H1 (cell line): ENCODE measurements around the gene ALDH1L2. TPM values are rescaled to one million over a fixed set of nuclear protein-coding genes. Genes with fewer than 3 reads are reported as not detected.

ENCODE experiments used
- CTCF ChIA-PET: fragments of 300-600 bp; sonication (Branson Sonifier 250); formaldehyde crosslinking; loops from one replicate; lab custom pipeline; 2021; ENCODE audit not compliant: partially characterized antibody; lab: Charles Lee
- POLR2A ChIA-PET: fragments of 300-600 bp; sonication (Branson Sonifier 250); formaldehyde crosslinking; loops from one replicate; lab custom pipeline; 2021; ENCODE audit warnings: inconsistent platforms; ENCODE audit not compliant: partially characterized antibody; lab: Charles Lee
- DNase-seq, 2 experiments: peaks; one replicate each; pipeline versions ENCODE4 v3.0.0 to v3.0.0-alpha.2; 2010 to 2022; ENCODE audit warnings: low spot score in 2 of 2, low read depth in 1 of 2, mixed read lengths in 1 of 2
- FAIRE-seq: peaks from 2 replicates; lab custom pipeline; 2011; peaks lifted over from hg19 to GRCh38; lab: Jason Lieb, UNC
- H2AFZ ChIP-seq: 2 replicates; pipeline ENCODE4 v1.8.1; 2012; ENCODE audit warnings: low read length, inconsistent platforms
- H2AK5ac ChIP-seq: 2 replicates; pipeline ENCODE4 v1.6.1; 2013; ENCODE audit warnings: low read depth, low read length
- H2BK120ac ChIP-seq: replicated peaks from 2 replicates; pipeline ENCODE3; 2013; ENCODE audit warnings: low read depth, low read length, inconsistent platforms
- H2BK12ac ChIP-seq: 2 replicates; pipeline ENCODE4 v1.6.1; 2013; ENCODE audit warnings: low read depth, low read length
- H2BK15ac ChIP-seq: 2 replicates; pipeline ENCODE4 v1.6.1; 2013; ENCODE audit warnings: low read length
- H2BK20ac ChIP-seq: 2 replicates; pipeline ENCODE4 v1.6.1; 2013; ENCODE audit warnings: low read length
- H2BK5ac ChIP-seq: 2 replicates; pipeline ENCODE4 v1.6.1; 2013; ENCODE audit warnings: low read depth, low read length
- H3K14ac ChIP-seq: 2 replicates; pipeline ENCODE4 v1.6.1; 2013; ENCODE audit warnings: inconsistent platforms; ENCODE audit not compliant: insufficient read length
- H3K18ac ChIP-seq: 2 replicates; pipeline ENCODE4 v1.6.1; 2013; ENCODE audit warnings: low read length; ENCODE audit errors: extremely low read depth
- H3K23ac ChIP-seq: 2 replicates; pipeline ENCODE4 v1.6.1; 2013; ENCODE audit warnings: inconsistent platforms; ENCODE audit not compliant: insufficient read length
- H3K23me2 ChIP-seq: 2 replicates; pipeline ENCODE4 v1.6.1; 2013; ENCODE audit warnings: low read depth, low read length
- H3K27ac ChIP-seq: 2 replicates; pipeline ENCODE4 v1.6.1; 2011; ENCODE audit warnings: low read depth, low read length, inconsistent platforms
- H3K27me3 ChIP-seq, 4 experiments: replicated peaks in 1 of 4; 1 replicate in 1 of 4; 2 replicates in 3 of 4; pipeline versions ENCODE4 v1.6.1 to v1.8.1; 2011 to 2013; ENCODE audit warnings: low read length in 3 of 4, mild to moderate bottlenecking in 3 of 4, inconsistent platforms in 2 of 4, mixed read lengths in 2 of 4, moderate library complexity in 1 of 4; ENCODE audit not compliant: control insufficient read depth in 3 of 4, insufficient read depth in 3 of 4; ENCODE audit errors: extremely low read depth in 1 of 4
- H3K36me3 ChIP-seq, 4 experiments: 2 replicates each; pipeline versions ENCODE4 v1.6.1 to v1.8.1; 2011 to 2013; ENCODE audit warnings: mild to moderate bottlenecking in 4 of 4, low read length in 3 of 4, moderate library complexity in 2 of 4, control low read depth in 1 of 4, inconsistent platforms in 1 of 4; ENCODE audit not compliant: insufficient read depth in 4 of 4, control insufficient read depth in 2 of 4
- H3K4ac ChIP-seq: replicated peaks from 2 replicates; pipeline ENCODE3; 2013; ENCODE audit warnings: low read length, low read depth, mixed read lengths, inconsistent platforms; ENCODE audit not compliant: insufficient read length
- H3K4me1 ChIP-seq, 4 experiments: replicated peaks in 1 of 4; 1 replicate in 1 of 4; 2 replicates in 3 of 4; pipeline versions ENCODE4 v1.6.1 to v1.8.1; 2011 to 2013; ENCODE audit warnings: low read length in 3 of 4, inconsistent platforms in 2 of 4, mixed read lengths in 1 of 4; ENCODE audit not compliant: insufficient read depth in 4 of 4, control insufficient read depth in 3 of 4
- H3K4me2 ChIP-seq, 2 experiments: 2 replicates each; pipeline versions ENCODE4 v1.6.1 to v1.8.1; 2011 to 2013; ENCODE audit warnings: low read depth in 2 of 2, low read length in 2 of 2, control low read depth in 1 of 2, inconsistent platforms in 1 of 2, mild to moderate bottlenecking in 1 of 2; ENCODE audit not compliant: insufficient read depth in 1 of 2
- H3K4me3 ChIP-seq, 4 experiments: fragments of 200-600, 300-600 bp in 1 of 4; sonication (generic), shearing (Covaris generic), sonication (Bioruptor Twin) in 1 of 4; 2 replicates each; pipeline versions ENCODE4 v1.5.1 to v1.8.1; 2011 to 2016; ENCODE audit warnings: low read length in 4 of 4, low read depth in 3 of 4, control low read depth in 2 of 4, inconsistent platforms in 2 of 4, mild to moderate bottlenecking in 2 of 4, mixed read lengths in 1 of 4, moderate library complexity in 1 of 4; ENCODE audit not compliant: insufficient read depth in 2 of 4; ENCODE audit errors: extremely low read depth in 1 of 4
- H3K56ac ChIP-seq: replicated peaks from 2 replicates; pipeline ENCODE3; 2013; ENCODE audit warnings: low read depth, mild to moderate bottlenecking, mixed read lengths, low read length, inconsistent platforms; ENCODE audit not compliant: insufficient read length
- H3K79me1 ChIP-seq: 2 replicates; pipeline ENCODE4 v1.6.1; 2013; ENCODE audit warnings: low read depth, low read length, control low read depth
- H3K79me2 ChIP-seq, 2 experiments: 2 replicates each; pipeline versions ENCODE4 v1.6.1 to v1.8.1; 2012 to 2013; ENCODE audit warnings: low read length in 2 of 2, mild to moderate bottlenecking in 2 of 2, inconsistent platforms in 1 of 2; ENCODE audit not compliant: insufficient read depth in 2 of 2, control insufficient read depth in 1 of 2
- H3K9ac ChIP-seq, 4 experiments: replicated peaks in 1 of 4; 1 replicate in 1 of 4; 2 replicates in 3 of 4; pipeline versions ENCODE4 v1.6.1 to v1.8.1; 2011 to 2013; ENCODE audit warnings: low read depth in 3 of 4, low read length in 3 of 4, control low read depth in 2 of 4, mild to moderate bottlenecking in 2 of 4, moderate library complexity in 2 of 4, inconsistent platforms in 1 of 4; ENCODE audit errors: extremely low read depth in 1 of 4
- H3K9me3 ChIP-seq, 2 experiments: 2 replicates each; pipeline versions ENCODE4 v1.6.1 to v1.8.1; 2012 to 2013; ENCODE audit warnings: mild to moderate bottlenecking in 2 of 2, moderate library complexity in 2 of 2, control low read depth in 1 of 2, inconsistent platforms in 1 of 2, low read depth in 1 of 2, low read length in 1 of 2, mixed read lengths in 1 of 2; ENCODE audit not compliant: insufficient read depth in 2 of 2
- H4K20me1 ChIP-seq, 2 experiments: replicated peaks in 1 of 2; 2 replicates each; pipeline versions ENCODE3 to v1.8.1; 2011 to 2013; ENCODE audit warnings: inconsistent platforms in 2 of 2, low read length in 2 of 2, mild to moderate bottlenecking in 1 of 2; ENCODE audit not compliant: insufficient read depth in 2 of 2, control insufficient read depth in 1 of 2
- H4K5ac ChIP-seq: 2 replicates; pipeline ENCODE4 v1.6.1; 2013; ENCODE audit warnings: low read length, low read depth, mixed read lengths, inconsistent platforms; ENCODE audit not compliant: insufficient read length
- H4K8ac ChIP-seq: 2 replicates; pipeline ENCODE4 v1.8.0; 2013; ENCODE audit warnings: mild to moderate bottlenecking, moderate library complexity, low read length, inconsistent platforms; ENCODE audit not compliant: insufficient read depth; ENCODE audit errors: extremely low read depth
- H4K91ac ChIP-seq: replicated peaks from 2 replicates; pipeline ENCODE3; 2013; ENCODE audit warnings: low read length, mixed read lengths, inconsistent platforms; ENCODE audit not compliant: insufficient read length
- CTCF ChIP-seq, 3 experiments: IDR thresholded peaks; 1 replicate in 2 of 3; 2 replicates in 1 of 3; pipeline versions ENCODE4 v1.5.1 to v1.6.1; 2011; ENCODE audit warnings: low read length in 3 of 3, mild to moderate bottlenecking in 3 of 3, inconsistent platforms in 2 of 3, low read depth in 1 of 3, moderate library complexity in 1 of 3; ENCODE audit not compliant: insufficient read depth in 1 of 3; ENCODE audit errors: control extremely low read depth in 1 of 3
- FOSL1 ChIP-seq: IDR thresholded peaks from 2 replicates; pipeline ENCODE4 v1.6.1; 2011; ENCODE audit warnings: mild to moderate bottlenecking, low read depth, low read length, moderate library complexity; ENCODE audit not compliant: insufficient read depth
- RXRA ChIP-seq: IDR thresholded peaks from 2 replicates; pipeline ENCODE4 v1.6.1; 2011; ENCODE audit warnings: low read depth, mild to moderate bottlenecking, low read length, moderate library complexity; ENCODE audit not compliant: insufficient read depth
- TAF1 ChIP-seq: IDR thresholded peaks from 2 replicates; pipeline ENCODE4 v1.6.1; 2011; ENCODE audit warnings: mild to moderate bottlenecking, low read depth, low read length
- USF2 ChIP-seq: IDR thresholded peaks from 2 replicates; pipeline ENCODE4 v1.6.1; 2011; ENCODE audit warnings: low read length, improper control_type of control experiment
- YY1 ChIP-seq: IDR thresholded peaks from 2 replicates; pipeline ENCODE4 v1.6.1; 2011; ENCODE audit warnings: low read depth, mild to moderate bottlenecking, low read length
- WGBS, 2 experiments: shearing (Covaris generic) in 1 of 2; methylation state at CpG; one replicate each; pipeline versions ENCODE4 v1.1.6 to v1.1.7; 2013 to 2015; ENCODE audit warnings: low lambda C conversion rate in 2 of 2, mixed read lengths in 2 of 2, inconsistent platforms in 1 of 2, low coverage in 1 of 2, missing lambda C conversion rate in 1 of 2; ENCODE audit not compliant: insufficient replicate concordance in 2 of 2, insufficient coverage in 1 of 2, insufficient read length in 1 of 2; ENCODE audit errors: extremely low coverage in 1 of 2, missing lambda C conversion rate in 1 of 2; 5-methylcytosine and 5-hydroxymethylcytosine counted together
- polyA plus RNA-seq, 7 experiments: library from polyadenylated mRNA; depleted of rRNA in 3 of 7; stranded (reverse) in 5 of 7; unstranded in 2 of 7; fragments of >200 nt in 5 of 7; fragments of 200-250 nt in 2 of 7; gene quantifications; 1 replicate in 5 of 7; 2 replicates in 1 of 7; 4 replicates in 1 of 7; pipeline versions ENCODE4 v1.2.1 to v1.2.3, GENCODE V29; 2011 to 2013; ENCODE audit warnings: missing spikeins in 2 of 7, mixed read lengths in 2 of 7
- total RNA-seq: library from RNA; stranded (reverse); fragmentation: NEBNext Ultra II Directional; extraction: Animal tissue kit (Norgen Biotek cat#: 25700); gene quantifications from 2 replicates; pipeline ENCODE4 v1.2.1, GENCODE V29; 2021

ALDH1L2 gene
- total and polyA plus RNA-seq, 2 of the 8 experiments (the other 6 are each of a cell fraction or from before 2014, with no cell fraction given), result 3.7 to 7.2 TPM

- Histone ChIP-seq H3K79me1 (no peaks in the 10 kb centered on the region), H3K4me1 (no peaks in the 10 kb centered on the region), H3K4ac (no peak overlapping the region), H3K23ac (no peak overlapping the region), H2BK12ac (no peak overlapping the region), H3K9me3 (no peaks in the 10 kb centered on the region), H2BK120ac (no peak overlapping the region), H4K91ac (no peak overlapping the region), H3K23me2 (no peaks in the 10 kb centered on the region), H2AK5ac (no peak overlapping the region), H3K4me2 (no peak overlapping the region), H3K18ac (no peak overlapping the region), H4K5ac (no peak overlapping the region), H3K27me3 (no peaks in the 10 kb centered on the region), H2BK20ac (no peak overlapping the region), H3K79me2 (no peaks in the 10 kb centered on the region), H2AFZ (no peak overlapping the region), H2BK15ac (no peak overlapping the region), H4K8ac (no peak overlapping the region), H2BK5ac (no peak overlapping the region), H3K36me3 (no peaks in the 10 kb centered on the region; a peak in 1 of 8 replicates), H3K27ac (no peak overlapping the region), H3K14ac (no peak overlapping the region), H3K4me3 (no peak overlapping the region), H4K20me1 (peaks cover 0 to 3% of the 10 kb centered on the region in 2 experiments), H3K9ac (no peak overlapping the region), H3K56ac (no peak overlapping the region)
- 84% methylated on average over 2 of the region's 2 CpGs; no CpG with 5 or more reads in 1 of the 2 experiments for WGBS, 2 experiments
- DNase-seq, result no peak
- POLR2A ChIA-PET, result no interaction called here
- TF ChIP-seq RXRA, result no peak
- no peak for TF ChIP-seq USF2
- TF ChIP-seq CTCF (IDR thresholded peaks at IDR 0.05; ENCODE audit: control extremely low read depth in 1 of 3, insufficient read depth in 1 of 3, low read depth in 1 of 3, low read length in 3 of 3), result no peak
- TF ChIP-seq TAF1, result no peak
- TF ChIP-seq YY1, result no peak
- TF ChIP-seq FOSL1, result no peak
- no peak for FAIRE-seq
- CTCF ChIA-PET, result interaction anchor here (0.8 kb wide), 2 partner anchors 29 to 643 kb away, joined by 3 read pairs; no protein-coding TSS in a partner anchor
Measured at GRCh38 chr12:105024928-105025327, 59.3 kb downstream of the ALDH1L2 start.
